PFSK-1 (cell line): ENCODE data around the gene LRPAP1.

Experiments
- FOXP2 ChIP-seq: optimal IDR thresholded peaks from 2 replicates; pipeline ENCODE3; 2011; ENCODE audit warnings: borderline replicate concordance, control low read depth, inconsistent platforms; ENCODE audit not compliant: insufficient read depth; ENCODE audit errors: extremely low read length, extremely low read depth
- POLR2AphosphoS5 ChIP-seq: IDR thresholded peaks from 2 replicates; pipeline ENCODE4 v1.6.1; 2012; ENCODE audit warnings: low read depth, mild to moderate bottlenecking, control low read depth, low read length, moderate library complexity
- SIN3A ChIP-seq: IDR thresholded peaks from 2 replicates; pipeline ENCODE4 v1.6.1; 2012; ENCODE audit warnings: mild to moderate bottlenecking, low read length, moderate library complexity, borderline replicate concordance; ENCODE audit not compliant: insufficient read depth
- TAF1 ChIP-seq: IDR thresholded peaks from 2 replicates; pipeline ENCODE4 v1.6.1; 2012; ENCODE audit warnings: low read length, control low read depth, borderline replicate concordance; ENCODE audit not compliant: insufficient read depth
- TF ChIP-seq, protein P1 (sequence below), 2 experiments: IDR thresholded peaks; 2 replicates each; pipeline versions ENCODE4 v1.6.1 to v1.8.0; 2011 to 2012; ENCODE audit warnings: low read depth in 2 of 2, low read length in 2 of 2, control low read depth in 1 of 2, inconsistent platforms in 1 of 2, mild to moderate bottlenecking in 1 of 2, moderate library complexity in 1 of 2; ENCODE audit not compliant: insufficient read depth in 1 of 2

LRPAP1 gene

DNA sequence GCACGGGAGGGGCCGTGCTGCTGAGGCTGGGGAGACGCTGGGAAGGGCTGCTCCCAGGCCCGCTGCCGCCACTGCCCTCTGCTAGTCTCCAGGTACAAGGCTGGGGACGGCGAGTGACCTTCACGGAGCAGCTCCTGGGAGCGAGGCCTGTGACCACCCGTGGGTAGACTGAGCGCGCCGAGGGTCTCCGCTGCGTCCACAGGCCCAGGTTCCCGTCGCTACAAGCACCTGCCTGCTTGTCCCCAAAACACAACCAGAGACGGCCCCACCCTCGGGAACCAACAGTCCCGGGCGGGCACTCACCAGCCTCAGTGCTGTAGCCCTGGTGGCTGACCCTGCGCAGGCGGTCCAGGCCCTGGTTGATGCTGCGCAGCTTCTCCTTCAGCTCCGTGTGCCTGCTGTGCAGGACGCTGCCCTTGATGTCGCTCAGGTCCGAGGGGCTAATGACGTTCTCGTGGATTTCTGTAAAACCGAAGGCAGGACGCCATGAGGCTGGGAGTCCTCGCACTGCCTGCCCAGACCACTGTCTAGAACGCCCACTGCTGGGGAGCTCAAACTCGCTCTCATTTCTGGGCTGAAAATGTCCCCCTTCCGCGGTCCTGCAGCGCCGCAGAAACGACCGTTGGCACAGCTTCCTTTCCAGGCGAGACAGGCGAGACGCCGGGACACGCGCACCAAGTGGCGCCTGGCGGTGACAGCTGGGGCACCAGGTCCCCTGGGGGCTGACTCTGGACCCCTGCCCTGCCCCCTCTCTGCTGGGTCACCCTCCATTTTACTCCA lies 14.3 kb downstream of the LRPAP1 start:
- TF ChIP-seq, protein P1, sequence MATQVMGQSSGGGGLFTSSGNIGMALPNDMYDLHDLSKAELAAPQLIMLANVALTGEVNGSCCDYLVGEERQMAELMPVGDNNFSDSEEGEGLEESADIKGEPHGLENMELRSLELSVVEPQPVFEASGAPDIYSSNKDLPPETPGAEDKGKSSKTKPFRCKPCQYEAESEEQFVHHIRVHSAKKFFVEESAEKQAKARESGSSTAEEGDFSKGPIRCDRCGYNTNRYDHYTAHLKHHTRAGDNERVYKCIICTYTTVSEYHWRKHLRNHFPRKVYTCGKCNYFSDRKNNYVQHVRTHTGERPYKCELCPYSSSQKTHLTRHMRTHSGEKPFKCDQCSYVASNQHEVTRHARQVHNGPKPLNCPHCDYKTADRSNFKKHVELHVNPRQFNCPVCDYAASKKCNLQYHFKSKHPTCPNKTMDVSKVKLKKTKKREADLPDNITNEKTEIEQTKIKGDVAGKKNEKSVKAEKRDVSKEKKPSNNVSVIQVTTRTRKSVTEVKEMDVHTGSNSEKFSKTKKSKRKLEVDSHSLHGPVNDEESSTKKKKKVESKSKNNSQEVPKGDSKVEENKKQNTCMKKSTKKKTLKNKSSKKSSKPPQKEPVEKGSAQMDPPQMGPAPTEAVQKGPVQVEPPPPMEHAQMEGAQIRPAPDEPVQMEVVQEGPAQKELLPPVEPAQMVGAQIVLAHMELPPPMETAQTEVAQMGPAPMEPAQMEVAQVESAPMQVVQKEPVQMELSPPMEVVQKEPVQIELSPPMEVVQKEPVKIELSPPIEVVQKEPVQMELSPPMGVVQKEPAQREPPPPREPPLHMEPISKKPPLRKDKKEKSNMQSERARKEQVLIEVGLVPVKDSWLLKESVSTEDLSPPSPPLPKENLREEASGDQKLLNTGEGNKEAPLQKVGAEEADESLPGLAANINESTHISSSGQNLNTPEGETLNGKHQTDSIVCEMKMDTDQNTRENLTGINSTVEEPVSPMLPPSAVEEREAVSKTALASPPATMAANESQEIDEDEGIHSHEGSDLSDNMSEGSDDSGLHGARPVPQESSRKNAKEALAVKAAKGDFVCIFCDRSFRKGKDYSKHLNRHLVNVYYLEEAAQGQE (IDR thresholded peaks at IDR 0.05; ENCODE audit: insufficient read depth in 1 of 2, low read depth in 2 of 2, low read length in 2 of 2), result no peak
- TF ChIP-seq TAF1 (no peak), FOXP2 (no peak), SIN3A (no peak), POLR2AphosphoS5 (no peak)

DNA sequence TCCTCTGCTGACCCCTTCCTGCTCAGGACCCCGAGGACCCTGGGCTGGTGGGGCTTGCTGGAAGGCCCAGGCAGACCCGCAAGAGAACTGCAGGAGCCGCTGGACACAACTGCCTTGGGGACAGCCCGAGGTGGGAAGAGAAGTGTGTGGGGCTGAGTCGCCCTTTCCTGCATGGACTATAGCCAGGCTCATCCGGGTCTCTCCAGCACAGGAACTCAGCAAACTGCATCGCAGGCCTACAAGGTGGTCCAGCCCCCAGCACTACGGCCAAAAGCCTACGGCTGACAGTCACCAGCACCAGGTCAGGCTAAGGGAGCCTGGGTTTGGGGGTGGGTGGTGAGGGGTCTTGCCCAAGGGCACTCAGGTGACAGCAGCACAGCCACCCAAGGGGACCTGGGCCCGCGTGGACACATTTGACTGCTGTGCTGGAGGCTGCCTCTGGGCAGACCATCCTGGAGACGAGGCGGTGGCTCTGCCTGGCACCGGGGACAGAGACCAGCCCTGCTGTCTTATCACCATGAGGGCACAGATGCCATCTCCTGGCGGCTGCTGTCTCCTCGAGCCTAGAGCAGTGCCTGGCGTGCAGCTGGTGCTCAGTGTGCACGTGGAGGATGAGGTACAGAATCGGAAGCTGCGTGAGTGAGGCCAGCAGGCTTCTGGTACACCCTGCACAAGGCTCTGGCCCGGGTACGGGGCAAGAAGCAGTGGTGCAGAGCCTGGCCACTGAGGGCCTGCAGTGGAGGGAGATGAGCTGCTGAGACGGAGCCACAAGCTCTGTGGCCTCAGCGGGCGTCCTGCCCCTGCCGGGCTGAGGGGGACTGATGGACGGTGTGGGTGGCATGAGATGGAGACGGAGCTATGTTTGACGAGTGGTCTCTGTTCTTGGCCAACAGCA lies 15.1 kb downstream of the LRPAP1 start:
- TF ChIP-seq, protein P1 (IDR thresholded peaks at IDR 0.05; ENCODE audit: insufficient read depth in 1 of 2, low read depth in 2 of 2, low read length in 2 of 2), result no peak
- TF ChIP-seq TAF1 (no peak), SIN3A (no peak), FOXP2 (no peak), POLR2AphosphoS5 (no peak)

DNA sequence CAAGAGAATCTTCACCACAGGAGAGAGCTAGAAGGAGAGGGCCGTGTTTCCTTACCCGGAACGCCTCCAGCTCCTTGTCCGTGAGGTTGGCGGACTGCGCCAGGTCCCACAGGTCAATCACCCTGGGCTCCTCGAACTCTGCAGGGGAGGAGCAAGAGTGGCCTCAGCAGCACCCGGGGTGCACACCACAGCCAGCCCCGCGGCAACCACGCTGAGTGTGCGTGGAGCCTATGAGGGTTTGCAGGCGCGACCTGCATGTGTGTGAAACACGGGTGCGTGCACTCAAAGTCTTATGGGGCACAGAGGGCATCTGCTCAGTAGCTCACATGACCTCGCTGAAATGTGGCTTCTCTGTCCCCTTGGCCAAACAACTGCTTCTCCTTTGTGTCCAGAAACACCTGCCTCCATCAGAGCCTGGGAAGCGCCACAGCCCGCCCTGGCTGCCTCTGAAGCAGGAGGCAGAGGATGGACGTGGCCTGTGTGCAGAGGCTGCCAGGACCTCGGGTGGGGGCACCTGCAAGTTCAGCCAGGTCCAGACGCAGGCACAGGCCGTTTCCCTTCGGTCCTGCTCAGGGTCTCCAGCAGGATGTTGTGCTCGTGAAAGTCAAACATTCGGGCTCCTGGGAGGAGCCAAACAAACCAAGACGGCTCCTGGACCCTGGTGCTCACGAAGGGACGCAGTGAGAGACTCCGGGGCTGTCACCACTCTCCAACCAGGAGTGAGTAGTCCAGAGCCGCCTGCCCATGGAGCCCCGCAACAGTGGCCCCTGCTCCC lies 16.0 kb downstream of the LRPAP1 start:
- TF ChIP-seq FOXP2, result no peak
- TF ChIP-seq, protein P1 (IDR thresholded peaks at IDR 0.05; ENCODE audit: insufficient read depth in 1 of 2, low read depth in 2 of 2, low read length in 2 of 2), result no peak
- TF ChIP-seq POLR2AphosphoS5, result no peak
- no peak for TF ChIP-seq SIN3A
- TF ChIP-seq TAF1, result no peak

DNA sequence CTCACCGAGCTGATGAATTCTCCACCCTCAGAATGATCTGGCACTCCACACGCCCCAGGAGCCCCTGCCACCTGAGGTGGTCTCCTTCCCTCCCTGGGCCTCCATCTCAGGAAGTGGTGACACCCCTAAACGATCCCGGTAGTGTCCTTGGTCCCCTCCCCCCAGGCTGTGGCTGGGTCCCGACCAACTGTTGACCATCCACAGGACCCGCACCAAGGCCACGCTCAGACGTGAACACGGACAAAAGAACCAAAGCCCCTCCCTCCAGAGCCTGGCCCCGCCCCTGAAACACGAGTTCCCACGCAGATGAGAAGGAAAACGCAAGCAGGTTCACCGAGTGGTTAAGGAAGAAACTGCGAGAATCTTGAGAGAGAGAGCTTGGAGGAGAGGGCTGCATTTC lies 16.6 kb downstream of the LRPAP1 start:
- no peak for TF ChIP-seq POLR2AphosphoS5
- TF ChIP-seq SIN3A, result no peak
- TF ChIP-seq, protein P1 (IDR thresholded peaks at IDR 0.05; ENCODE audit: insufficient read depth in 1 of 2, low read depth in 2 of 2, low read length in 2 of 2), result no peak
- no peak for TF ChIP-seq TAF1
- no peak for TF ChIP-seq FOXP2
